ENCODE data around the gene SSTR4.

The SSTR4 gene

DNA sequence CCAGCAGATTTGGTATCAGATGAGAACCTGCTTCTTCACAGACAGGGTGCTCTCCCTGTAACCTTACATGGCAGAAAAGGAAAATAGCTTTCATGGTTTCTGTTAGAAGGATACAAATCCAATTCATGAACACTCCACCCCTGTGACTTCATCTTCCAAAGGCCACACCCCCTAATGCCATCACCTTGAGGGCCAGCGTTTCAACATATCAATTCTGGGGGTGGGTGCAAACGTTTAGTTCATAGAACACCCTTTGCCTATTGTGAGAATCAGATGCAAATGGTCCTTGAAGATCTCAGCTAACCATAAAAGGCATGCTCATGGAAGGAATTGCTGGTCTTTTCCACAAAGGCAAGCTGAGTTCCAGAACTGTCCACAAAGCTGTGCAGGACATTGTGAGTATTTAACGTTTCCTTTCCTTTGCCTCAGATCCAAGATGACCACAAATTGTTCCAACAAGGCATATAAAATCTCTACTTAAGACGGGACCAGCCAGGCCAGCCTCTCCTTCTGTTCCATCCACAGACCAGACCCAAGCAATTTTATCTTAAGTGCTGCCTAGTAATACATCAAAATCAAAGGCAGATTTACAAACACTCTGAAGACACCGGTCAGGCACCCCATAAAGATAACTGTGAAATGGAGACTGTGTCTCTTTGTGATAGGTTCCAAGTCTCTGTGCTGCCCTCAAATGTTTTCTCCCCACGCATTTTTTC lies 34.7 kb upstream of the SSTR4 start:
- DNase-seq (ENCODE audit: extremely low read depth, low read depth): no peak
- TF ChIP-seq, protein P1, sequence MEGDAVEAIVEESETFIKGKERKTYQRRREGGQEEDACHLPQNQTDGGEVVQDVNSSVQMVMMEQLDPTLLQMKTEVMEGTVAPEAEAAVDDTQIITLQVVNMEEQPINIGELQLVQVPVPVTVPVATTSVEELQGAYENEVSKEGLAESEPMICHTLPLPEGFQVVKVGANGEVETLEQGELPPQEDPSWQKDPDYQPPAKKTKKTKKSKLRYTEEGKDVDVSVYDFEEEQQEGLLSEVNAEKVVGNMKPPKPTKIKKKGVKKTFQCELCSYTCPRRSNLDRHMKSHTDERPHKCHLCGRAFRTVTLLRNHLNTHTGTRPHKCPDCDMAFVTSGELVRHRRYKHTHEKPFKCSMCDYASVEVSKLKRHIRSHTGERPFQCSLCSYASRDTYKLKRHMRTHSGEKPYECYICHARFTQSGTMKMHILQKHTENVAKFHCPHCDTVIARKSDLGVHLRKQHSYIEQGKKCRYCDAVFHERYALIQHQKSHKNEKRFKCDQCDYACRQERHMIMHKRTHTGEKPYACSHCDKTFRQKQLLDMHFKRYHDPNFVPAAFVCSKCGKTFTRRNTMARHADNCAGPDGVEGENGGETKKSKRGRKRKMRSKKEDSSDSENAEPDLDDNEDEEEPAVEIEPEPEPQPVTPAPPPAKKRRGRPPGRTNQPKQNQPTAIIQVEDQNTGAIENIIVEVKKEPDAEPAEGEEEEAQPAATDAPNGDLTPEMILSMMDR (IDR thresholded peaks at IDR 0.05; ENCODE audit: low read depth, low read length): no peak

DNA sequence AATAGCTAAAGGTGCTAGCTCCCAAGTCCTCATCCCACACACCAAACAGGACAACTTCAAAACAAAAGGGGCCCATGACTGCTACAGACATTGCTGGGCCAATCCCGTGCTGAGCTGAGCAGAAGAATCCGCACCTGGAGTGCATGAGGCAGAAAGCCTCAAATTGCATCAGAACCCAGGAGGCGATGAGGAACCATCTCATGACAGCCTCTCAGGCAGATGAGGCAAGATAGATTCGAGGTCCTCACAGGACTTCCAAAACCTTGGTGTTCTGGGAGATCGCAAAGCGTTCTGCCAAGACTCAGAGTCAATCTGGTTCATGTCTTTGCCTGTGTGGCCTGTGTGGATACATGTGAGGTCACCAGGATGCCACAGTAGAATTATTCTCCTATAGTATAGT lies 32.8 kb upstream of the SSTR4 start:
- no peak for DNase-seq (ENCODE audit: extremely low read depth, low read depth)
- TF ChIP-seq, protein P1 (IDR thresholded peaks at IDR 0.05; ENCODE audit: low read depth, low read length): no peak

DNA sequence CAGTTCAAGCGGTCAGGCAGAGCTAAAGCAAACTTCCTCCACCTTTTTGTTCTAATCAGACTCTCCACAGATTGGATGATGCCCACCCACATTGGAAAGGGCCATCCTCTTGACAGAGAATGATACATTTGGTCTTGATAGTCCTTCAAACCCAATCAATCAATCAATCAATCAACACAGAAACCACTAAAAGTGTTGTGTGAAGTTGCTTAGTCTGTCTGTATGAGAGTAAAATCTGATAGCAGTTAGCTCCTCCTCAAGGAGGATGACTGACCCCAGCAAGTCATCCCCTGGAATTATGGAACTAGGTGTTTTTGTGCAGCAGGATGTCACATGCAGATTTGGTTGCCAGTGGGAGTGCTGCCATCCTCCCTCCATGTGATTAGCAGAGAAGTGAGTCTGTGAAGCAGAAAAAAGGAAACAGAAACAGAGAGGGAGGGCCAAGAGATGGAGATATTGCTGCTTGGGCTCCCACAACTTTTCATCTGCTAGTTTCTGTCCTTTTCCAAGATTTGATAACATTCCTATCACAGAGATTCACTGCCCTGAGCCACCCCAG lies 32.0 kb upstream of the SSTR4 start:
- TF ChIP-seq, protein P1 (IDR thresholded peaks at IDR 0.05; ENCODE audit: low read depth, low read length): no peak
- DNase-seq (ENCODE audit: extremely low read depth, low read depth): no peak

DNA sequence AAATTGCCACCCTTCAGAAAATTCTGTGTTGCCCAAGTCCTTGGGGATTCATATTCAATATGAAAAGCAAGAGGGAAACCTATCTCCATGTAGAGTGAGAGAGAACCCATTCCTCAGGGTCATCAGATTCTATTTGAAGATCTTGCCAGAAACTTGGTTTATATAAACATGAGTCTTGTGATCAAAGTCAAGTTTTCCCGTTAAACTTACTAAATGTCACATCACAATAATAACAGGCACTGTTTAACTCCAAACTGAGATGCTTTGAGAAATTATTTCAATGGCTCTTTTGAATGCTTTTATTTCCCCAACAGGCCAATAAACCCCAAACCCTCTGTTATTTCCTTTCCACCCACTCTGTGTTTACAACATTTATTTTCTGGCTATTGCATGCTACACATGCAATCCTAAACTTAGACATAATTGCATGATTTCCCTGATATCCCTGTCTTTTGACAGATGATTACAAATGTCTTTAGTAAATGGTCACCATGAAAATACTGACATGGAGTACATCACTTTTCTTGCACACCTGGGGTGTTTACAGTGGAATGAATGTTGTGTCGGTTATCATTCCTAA lies 31.1 kb upstream of the SSTR4 start:
- TF ChIP-seq, protein P1 (IDR thresholded peaks at IDR 0.05; ENCODE audit: low read depth, low read length): no peak
- DNase-seq (ENCODE audit: extremely low read depth, low read depth): no peak

DNA sequence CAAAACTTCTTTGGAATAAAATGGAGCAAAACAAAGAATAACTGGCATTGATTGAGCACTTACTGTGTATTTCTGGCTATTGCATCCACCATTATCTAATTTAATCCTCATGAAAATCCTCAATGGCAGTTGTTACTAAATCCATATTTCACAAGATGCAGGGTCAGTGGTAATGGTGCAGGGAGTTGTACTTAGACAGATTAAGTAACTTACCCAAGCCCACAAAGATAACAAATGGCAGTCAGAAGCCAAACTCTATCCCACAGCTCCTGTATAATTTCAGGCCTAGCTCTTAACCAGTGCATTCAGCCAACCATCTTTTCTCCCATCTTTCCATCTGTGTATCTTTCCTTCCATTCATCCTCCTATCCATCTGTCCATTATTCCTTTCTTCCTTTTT lies 29.3 kb upstream of the SSTR4 start:
- no peak for DNase-seq (ENCODE audit: extremely low read depth, low read depth)
- TF ChIP-seq, protein P1 (IDR thresholded peaks at IDR 0.05; ENCODE audit: low read depth, low read length): no peak

DNA sequence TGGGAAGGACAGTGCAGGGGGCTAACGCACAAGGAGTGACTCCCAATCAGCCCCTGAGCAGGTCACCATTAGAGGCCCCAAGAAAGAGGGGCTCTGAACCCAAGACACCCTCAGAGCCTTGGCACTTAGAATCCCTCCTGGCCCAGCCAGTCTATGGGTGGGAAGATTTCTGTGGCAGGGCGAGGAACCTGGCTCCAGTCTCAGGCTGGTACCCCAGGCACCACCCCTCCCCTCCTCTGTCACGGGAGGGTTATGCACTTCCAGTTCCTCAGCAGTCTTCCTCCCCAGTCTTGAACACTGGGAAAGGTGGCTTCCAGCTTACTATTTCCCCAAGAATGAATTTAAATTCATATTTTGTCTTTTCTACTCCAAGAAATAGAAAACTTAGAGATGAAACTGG lies 27.6 kb upstream of the SSTR4 start:
- no peak for DNase-seq (ENCODE audit: extremely low read depth, low read depth)
- TF ChIP-seq, protein P1 (IDR thresholded peaks at IDR 0.05; ENCODE audit: low read depth, low read length): no peak

DNA sequence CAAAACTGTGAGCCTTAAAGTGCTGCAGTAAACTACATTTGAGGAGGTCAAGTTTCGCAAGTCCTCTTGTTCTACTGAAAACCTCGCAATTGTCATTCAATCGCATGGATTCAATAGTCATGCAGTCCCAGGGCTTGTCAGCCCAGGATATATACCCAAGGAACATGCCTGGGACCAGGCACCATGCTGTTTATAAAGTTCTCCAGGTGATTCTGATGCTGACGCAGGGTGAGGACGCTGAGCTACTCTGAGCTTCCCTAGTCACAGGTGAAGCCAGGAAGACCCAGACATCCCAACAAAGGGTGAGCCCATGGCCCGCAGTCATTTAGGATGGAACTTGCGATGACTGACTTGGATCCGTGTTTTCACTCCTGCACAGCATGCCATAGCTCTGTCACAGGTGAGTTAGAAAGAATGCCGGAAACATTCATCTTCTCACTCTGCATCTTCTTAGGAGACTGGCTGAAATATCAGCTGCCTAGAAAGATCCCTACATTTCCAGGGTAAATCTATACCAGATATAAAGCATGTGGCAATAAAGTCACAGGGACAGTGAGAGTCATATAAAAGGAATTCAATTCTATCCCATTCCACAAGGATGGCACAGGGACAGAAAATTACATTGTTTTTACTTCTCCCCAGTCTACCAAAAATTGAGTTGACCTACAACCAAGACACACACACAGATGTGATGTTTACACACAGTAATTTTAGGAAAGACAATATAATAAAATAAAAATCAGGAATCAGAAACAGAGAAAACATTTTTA lies 27.0 kb upstream of the SSTR4 start:
- no peak for DNase-seq (ENCODE audit: extremely low read depth, low read depth)
- TF ChIP-seq, protein P1 (IDR thresholded peaks at IDR 0.05; ENCODE audit: low read depth, low read length): no peak
